Hepatocyte (in vitro differentiated cells): Measurements from ENCODE around the gene SPAG5.

Experiments used
- EZH2 ChIP-seq: fragments of 200-600 bp; sonication (generic); IDR thresholded peaks from 2 replicates; pipeline ENCODE4 v1.6.1; 2016; ENCODE audit warnings: antibody characterized with exemption, mild to moderate bottlenecking, borderline replicate concordance
- EZH2phosphoT487 ChIP-seq: fragments of 200-600 bp; sonication (generic); IDR thresholded peaks from one replicate; pipeline ENCODE4 v1.6.1; 2018; ENCODE audit warnings: antibody characterized with exemption, mild to moderate bottlenecking, low read depth, moderate library complexity; ENCODE audit not compliant: unreplicated experiment, severe bottlenecking
- TF ChIP-seq, protein P1 (sequence below): fragments of 200-600 bp; sonication (generic); IDR thresholded peaks from 2 replicates; pipeline ENCODE4 v1.5.1; 2016; ENCODE audit warnings: antibody characterized with exemption, mild to moderate bottlenecking; ENCODE audit not compliant: poor library complexity

GRCh38 chr17:28538296-28538895, 60.4 kb downstream of the SPAG5 start:
- TF ChIP-seq, protein P1, sequence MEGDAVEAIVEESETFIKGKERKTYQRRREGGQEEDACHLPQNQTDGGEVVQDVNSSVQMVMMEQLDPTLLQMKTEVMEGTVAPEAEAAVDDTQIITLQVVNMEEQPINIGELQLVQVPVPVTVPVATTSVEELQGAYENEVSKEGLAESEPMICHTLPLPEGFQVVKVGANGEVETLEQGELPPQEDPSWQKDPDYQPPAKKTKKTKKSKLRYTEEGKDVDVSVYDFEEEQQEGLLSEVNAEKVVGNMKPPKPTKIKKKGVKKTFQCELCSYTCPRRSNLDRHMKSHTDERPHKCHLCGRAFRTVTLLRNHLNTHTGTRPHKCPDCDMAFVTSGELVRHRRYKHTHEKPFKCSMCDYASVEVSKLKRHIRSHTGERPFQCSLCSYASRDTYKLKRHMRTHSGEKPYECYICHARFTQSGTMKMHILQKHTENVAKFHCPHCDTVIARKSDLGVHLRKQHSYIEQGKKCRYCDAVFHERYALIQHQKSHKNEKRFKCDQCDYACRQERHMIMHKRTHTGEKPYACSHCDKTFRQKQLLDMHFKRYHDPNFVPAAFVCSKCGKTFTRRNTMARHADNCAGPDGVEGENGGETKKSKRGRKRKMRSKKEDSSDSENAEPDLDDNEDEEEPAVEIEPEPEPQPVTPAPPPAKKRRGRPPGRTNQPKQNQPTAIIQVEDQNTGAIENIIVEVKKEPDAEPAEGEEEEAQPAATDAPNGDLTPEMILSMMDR: no peak
- TF ChIP-seq EZH2phosphoT487: no peak
- no peak for TF ChIP-seq EZH2
